Heart left ventricle (tissue), 13 donors: ENCODE data around the gene CHERP.

ENCODE experiments used
- POLR2A ChIP-seq, 2 donors: fragments of 450-650 bp; IDR thresholded peaks; one replicate each; pipeline ENCODE4 v1.6.1; 2017; ENCODE audit warnings: antibody characterized with exemption in 2 of 2, mild to moderate bottlenecking in 2 of 2, moderate library complexity in 2 of 2
- TF ChIP-seq, protein P1 (sequence below), 12 donors: fragments of 200-600 bp; sonication (generic) in 4 of 12; IDR thresholded peaks; one replicate each; pipeline versions ENCODE4 v1.5.0 to v1.8.0; 2018 to 2022; ENCODE audit warnings: antibody characterized with exemption in 12 of 12, mild to moderate bottlenecking in 5 of 12
- donor health status: ischemic (EF 13 %, LVEDD 7.1; RV severe dilation, severe dysfunction).
- donor health status: DM: no; HTN: yes; CAD: no.
- donor health status: DM: no; HTN: no; CAD: no.
- donor health status: ischemic (EF 25% LVEDD 6.9; RV normal size, moderate dysfunction).
- donor health status: ischemic (EF 25% LVEDD 5.7; RV mildly dilated, moderate dysfunction).
- donor health status: ischemic (EF 35%, LVEDD 5.7; RV mildly dilated, moderate dysfunction).
- donor health status: nonischemic (EF 11% LVEDD 7.7; RV severe dilation, severe dysfunction).
- donor health status: DM: yes; HTN: yes; CAD: no.
- donor health status: PGD.
- donor health status: ischemic (EF 29% LVEDD 5.4; RV normal size, mild dysfunction).
- donor health status: nonischemic (EF 23%, LVEDD 6.1; RV moderate dilation, normal function).

DNA sequence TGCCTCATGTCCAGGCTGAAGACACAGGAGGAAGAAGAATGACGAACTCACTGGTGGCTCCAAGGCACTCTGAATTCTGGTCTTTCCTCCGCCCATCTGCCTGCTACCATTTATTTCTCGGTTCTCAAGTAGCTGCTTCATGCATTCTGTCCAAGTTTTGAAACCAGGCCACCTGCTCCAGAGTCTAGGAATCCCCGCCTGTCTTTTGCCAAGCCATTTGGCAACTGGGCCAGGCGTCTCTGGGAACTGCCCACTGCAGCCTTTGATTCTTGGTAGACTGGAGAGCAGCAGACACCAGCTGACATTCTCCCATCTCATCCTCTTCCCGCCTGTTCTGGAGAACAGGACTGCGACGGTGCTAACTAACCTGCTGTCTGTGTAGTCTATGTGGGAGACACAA, 19.1 kb upstream of the CHERP start:
- TF ChIP-seq, protein P1, sequence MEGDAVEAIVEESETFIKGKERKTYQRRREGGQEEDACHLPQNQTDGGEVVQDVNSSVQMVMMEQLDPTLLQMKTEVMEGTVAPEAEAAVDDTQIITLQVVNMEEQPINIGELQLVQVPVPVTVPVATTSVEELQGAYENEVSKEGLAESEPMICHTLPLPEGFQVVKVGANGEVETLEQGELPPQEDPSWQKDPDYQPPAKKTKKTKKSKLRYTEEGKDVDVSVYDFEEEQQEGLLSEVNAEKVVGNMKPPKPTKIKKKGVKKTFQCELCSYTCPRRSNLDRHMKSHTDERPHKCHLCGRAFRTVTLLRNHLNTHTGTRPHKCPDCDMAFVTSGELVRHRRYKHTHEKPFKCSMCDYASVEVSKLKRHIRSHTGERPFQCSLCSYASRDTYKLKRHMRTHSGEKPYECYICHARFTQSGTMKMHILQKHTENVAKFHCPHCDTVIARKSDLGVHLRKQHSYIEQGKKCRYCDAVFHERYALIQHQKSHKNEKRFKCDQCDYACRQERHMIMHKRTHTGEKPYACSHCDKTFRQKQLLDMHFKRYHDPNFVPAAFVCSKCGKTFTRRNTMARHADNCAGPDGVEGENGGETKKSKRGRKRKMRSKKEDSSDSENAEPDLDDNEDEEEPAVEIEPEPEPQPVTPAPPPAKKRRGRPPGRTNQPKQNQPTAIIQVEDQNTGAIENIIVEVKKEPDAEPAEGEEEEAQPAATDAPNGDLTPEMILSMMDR (IDR thresholded peaks at IDR 0.05), result no peak
- TF ChIP-seq POLR2A (IDR thresholded peaks at IDR 0.05), result no peak
